C4-2B (cell line): ENCODE results near the gene ICE2.
A peak's percentile ranks its signal among the peaks of the same experiment; 100 is the strongest.

ENCODE experiments used
- H3K27ac ChIP-seq: fragments of 450-650 bp; 2 replicates; pipeline ENCODE4 v1.5.1; 2017
- ZFX ChIP-seq: fragments of 450-650 bp; IDR thresholded peaks from 2 replicates; pipeline ENCODE4 v1.6.1; 2017
- TF ChIP-seq, protein P1 (sequence below): fragments of 450-650 bp; conservative IDR thresholded peaks from 2 replicates; pipeline ENCODE4 v1.5.1; 2017; ENCODE audit warnings: mild to moderate bottlenecking

Gene ICE2

DNA sequence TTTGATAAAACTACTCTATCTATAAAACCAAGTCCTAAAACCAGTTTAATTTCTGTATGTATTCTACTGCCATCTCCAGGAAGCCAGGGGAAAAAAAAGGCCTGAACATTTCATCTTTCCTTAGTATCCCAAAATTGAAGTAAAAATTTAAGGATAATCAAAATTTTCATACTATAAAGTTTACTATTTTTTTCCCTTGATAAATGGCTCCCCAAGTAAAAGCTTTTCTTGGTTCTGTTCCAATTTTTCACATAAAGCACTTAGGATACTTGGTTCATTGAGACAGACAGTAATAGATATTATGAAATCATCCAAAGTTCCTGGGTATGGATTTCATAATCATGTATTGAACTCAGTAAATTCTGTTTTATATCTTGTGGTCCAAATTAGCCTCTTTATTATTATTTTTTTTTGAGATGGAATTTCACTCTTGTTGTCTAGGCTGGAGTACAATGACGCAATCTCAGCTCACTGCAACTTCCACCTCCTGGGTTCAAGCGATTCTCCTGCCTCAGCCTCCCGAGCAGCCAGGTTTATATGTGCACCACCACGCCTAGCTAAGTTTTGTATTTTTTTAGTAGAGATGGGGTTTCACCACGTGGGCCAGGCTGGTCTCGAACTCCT lies 34.5 kb downstream of the ICE2 start:
- no peak overlapping the region for H3K27ac ChIP-seq
- TF ChIP-seq, protein P1, sequence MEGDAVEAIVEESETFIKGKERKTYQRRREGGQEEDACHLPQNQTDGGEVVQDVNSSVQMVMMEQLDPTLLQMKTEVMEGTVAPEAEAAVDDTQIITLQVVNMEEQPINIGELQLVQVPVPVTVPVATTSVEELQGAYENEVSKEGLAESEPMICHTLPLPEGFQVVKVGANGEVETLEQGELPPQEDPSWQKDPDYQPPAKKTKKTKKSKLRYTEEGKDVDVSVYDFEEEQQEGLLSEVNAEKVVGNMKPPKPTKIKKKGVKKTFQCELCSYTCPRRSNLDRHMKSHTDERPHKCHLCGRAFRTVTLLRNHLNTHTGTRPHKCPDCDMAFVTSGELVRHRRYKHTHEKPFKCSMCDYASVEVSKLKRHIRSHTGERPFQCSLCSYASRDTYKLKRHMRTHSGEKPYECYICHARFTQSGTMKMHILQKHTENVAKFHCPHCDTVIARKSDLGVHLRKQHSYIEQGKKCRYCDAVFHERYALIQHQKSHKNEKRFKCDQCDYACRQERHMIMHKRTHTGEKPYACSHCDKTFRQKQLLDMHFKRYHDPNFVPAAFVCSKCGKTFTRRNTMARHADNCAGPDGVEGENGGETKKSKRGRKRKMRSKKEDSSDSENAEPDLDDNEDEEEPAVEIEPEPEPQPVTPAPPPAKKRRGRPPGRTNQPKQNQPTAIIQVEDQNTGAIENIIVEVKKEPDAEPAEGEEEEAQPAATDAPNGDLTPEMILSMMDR: peak; percentile 61
- TF ChIP-seq ZFX: no peak

DNA sequence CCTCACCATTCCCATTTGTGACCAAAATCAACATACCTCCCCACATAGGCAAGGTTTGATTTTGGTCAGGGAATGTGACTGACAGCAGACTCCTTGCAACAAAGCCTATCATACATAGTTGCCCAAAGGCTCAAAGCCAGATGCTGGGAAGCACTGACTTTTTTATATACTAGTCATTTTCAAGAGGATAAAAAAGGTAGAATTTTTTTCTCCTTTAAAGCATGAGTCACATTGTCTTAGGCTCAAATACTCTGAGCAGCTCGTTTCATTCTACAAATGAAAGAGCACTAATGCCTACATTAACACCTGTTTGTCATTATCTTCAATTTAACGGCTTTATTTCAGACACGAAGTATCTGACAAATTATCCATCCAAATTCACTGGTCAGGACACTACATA lies 36.2 kb downstream of the ICE2 start:
- no peak for TF ChIP-seq ZFX
- TF ChIP-seq, protein P1: no peak
- no peak overlapping the region for H3K27ac ChIP-seq

DNA sequence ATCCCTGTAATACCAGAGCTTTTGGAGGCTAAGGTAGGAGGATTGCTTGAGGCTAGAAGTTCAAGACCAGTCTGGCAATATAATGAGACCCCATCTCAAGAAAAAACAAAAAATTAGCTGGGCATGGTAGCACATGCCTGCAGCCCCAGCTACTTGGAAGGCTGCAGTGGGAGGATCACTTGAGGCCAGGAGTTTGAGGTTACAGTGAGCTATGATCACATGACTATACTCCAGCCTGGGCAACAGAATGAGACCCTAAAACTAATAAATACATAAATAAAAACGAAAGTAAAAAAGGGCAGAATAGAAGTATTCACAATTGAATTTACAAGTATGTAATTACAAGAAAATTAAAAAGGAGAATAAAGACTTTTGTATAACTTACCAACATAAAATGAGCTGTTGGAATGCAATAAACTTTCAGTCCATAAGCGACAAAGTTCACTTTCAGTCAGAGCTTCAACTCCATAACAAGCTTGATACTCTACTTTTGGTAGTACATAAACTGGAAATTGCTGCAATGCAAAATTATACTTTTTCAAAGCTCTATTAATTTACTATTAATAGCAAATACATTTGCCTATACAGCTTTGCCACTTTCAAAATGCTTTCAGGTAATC lies 36.8 kb downstream of the ICE2 start:
- TF ChIP-seq, protein P1: no peak
- no peak for TF ChIP-seq ZFX
- H3K27ac ChIP-seq: no peak overlapping the region

DNA sequence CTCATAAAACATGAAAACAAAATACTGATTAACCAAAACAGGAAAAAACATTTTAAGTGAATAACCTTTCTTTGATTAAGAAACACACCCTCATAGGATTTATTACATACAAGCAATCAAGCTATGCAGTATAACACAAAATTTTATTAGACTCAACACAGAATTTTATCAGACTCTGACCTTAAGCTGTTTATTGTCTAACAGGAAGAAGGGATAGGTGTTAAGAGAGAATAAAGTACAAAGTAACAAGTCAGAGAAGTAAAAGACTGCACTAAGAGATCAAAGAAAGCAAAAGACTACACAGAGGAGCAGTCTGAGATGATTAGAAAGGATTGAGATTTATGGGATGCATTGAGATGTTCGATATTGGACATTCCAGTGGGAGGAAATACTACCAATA lies 37.6 kb downstream of the ICE2 start:
- no peak for TF ChIP-seq ZFX
- TF ChIP-seq, protein P1: no peak
- H3K27ac ChIP-seq: no peak overlapping the region

DNA sequence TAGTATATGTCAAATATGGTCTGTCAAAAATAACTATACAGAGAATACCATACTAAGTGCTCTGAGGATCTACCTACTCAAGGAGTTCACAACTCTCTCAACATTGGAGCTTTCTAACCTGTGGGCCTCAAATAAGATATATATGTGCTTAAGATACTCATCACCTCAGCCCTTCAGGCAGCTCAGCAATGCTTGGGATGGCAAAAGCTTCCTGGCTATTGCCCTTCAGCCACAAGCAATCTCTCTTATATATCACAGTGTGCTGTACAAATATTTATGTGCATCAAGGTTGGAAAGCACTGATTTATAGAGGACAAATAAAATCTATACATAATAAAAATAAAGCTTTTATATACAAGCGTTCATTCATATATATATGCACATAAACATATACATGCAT lies 40.3 kb downstream of the ICE2 start:
- no peak overlapping the region for H3K27ac ChIP-seq

DNA sequence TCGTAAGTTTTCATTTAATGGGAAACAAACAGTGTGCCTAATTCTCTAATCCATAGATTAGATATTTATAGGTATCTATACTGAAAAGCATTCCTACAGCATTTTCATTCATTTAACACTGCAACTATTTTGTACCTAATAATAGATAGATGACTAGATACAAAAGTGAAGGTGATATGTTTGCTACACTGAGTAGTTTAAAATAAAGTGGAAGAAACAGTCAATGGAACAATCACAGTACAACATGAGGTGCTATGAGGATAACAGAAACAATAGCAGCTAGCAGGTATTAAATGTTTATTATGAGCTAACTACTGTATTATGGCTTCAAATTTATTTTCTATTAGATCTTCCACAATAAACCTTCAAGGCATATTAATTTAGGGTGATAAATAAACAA lies 50.0 kb downstream of the ICE2 start:
- TF ChIP-seq ZFX: no peak
- TF ChIP-seq, protein P1: no peak
- no peak overlapping the region for H3K27ac ChIP-seq

More for the DNA sequence above, 40.3 kb downstream of the ICE2 start:
- TF ChIP-seq ZFX: no peak

DNA sequence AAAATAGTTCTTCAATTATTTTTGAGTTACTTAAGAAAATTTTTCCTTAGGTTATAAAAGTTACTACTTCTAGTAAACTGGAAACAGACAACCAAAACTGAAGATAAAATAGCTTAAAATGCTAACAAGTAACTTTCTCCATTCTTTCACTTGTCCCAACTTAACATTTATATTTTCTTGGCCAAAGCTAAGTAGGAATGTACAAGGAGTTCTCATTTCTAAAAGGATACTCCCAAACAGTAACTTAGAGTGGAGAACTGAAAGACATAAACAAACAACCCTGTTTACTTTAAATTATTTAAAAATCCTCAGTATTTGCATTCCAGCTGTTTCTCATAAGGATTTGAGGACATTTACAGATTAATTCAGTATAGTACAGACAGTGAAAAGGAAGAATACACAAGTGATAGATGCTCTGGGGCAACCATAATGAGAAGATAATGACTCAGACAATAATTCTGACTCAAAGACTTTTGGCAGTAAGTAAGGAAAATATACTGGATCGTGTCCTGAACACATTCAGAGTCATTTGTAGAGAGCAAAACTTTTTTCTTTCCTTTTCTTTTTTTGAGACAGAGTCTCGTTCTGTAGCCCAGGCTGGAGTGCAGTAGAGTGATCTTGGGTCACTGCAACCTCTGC lies 52.0 kb downstream of the ICE2 start:
- 0 out of 2 replicates have a peak overlapping the region, but pooled peaks have one; percentile 21 for H3K27ac ChIP-seq
- TF ChIP-seq, protein P1: no peak
- no peak for TF ChIP-seq ZFX
